ENCODE measurements around the gene RYR1. TPM values are rescaled to one million over a fixed set of nuclear protein-coding genes. Genes with fewer than 3 reads are reported as not detected.

RYR1 gene
- total and polyA plus RNA-seq, 2 of the 8 experiments (the other 6 are each of a cell fraction or from before 2014, with no cell fraction given) = 5.8 to 11.8 TPM

GRCh38 chr19:38571682-38572081 lies 138.2 kb downstream of the RYR1 start:
- no peaks in the 10 kb centered on the region for H3K9me3 ChIP-seq (ENCODE audit: insufficient read depth in 2 of 2, low read depth in 1 of 2, low read length in 1 of 2)
- no peaks in the 10 kb centered on the region for H3K4me1 ChIP-seq (replicated peaks in 1 of 4; ENCODE audit: control insufficient read depth in 3 of 4, insufficient read depth in 4 of 4, low read length in 3 of 4)
- H3K23me2 ChIP-seq (ENCODE audit: low read depth, low read length) = no peaks in the 10 kb centered on the region
- WGBS, 2 experiments (ENCODE audit: extremely low coverage in 1 of 2, insufficient coverage in 1 of 2, insufficient read length in 1 of 2, insufficient replicate concordance in 2 of 2, low coverage in 1 of 2, low lambda C conversion rate in 2 of 2, missing lambda C conversion rate in 1 of 2) = 88% methylated on average over 2 of the region's 2 CpGs; no CpG with 5 or more reads in 1 of the 2 experiments
- H3K14ac ChIP-seq (ENCODE audit: insufficient read length) = no peak overlapping the region
- H4K8ac ChIP-seq (ENCODE audit: extremely low read depth, insufficient read depth, low read length) = no peak overlapping the region
- H3K36me3 ChIP-seq (ENCODE audit: control insufficient read depth in 2 of 4, insufficient read depth in 4 of 4, low read length in 3 of 4) = peaks cover 0 to 2% (median 0%) of the 10 kb centered on the region in 4 experiments; a peak in 3 of 8 replicates
- no peak overlapping the region for H3K4ac ChIP-seq (replicated peaks; ENCODE audit: insufficient read length, low read depth, low read length)
- FAIRE-seq (no peak), DNase-seq (ENCODE audit: low read depth in 1 of 2, low spot score in 2 of 2) (no peak)
- H3K27me3 ChIP-seq (replicated peaks in 1 of 4; ENCODE audit: control insufficient read depth in 3 of 4, extremely low read depth in 1 of 4, insufficient read depth in 3 of 4, low read length in 3 of 4) = no peaks in the 10 kb centered on the region
- no peak overlapping the region for H3K27ac ChIP-seq (ENCODE audit: low read depth, low read length)
- H3K4me3 ChIP-seq (ENCODE audit: extremely low read depth in 1 of 4, insufficient read depth in 2 of 4, low read depth in 3 of 4, low read length in 4 of 4) = no peak overlapping the region
- no peak overlapping the region for H4K5ac ChIP-seq (ENCODE audit: insufficient read length, low read depth, low read length)
- no peak overlapping the region for H2AK5ac ChIP-seq (ENCODE audit: low read depth, low read length)
- H3K9ac ChIP-seq (replicated peaks in 1 of 4; ENCODE audit: extremely low read depth in 1 of 4, low read depth in 3 of 4, low read length in 3 of 4) = no peak overlapping the region
- no peaks in the 10 kb centered on the region for H3K79me2 ChIP-seq (ENCODE audit: control insufficient read depth in 1 of 2, insufficient read depth in 2 of 2, low read length in 2 of 2)
- no peak overlapping the region for H2BK15ac ChIP-seq (ENCODE audit: low read length)
- no peak overlapping the region for H3K4me2 ChIP-seq (ENCODE audit: insufficient read depth in 1 of 2, low read depth in 2 of 2, low read length in 2 of 2)
- H3K79me1 ChIP-seq (ENCODE audit: low read depth, low read length) = no peaks in the 10 kb centered on the region
- no peak overlapping the region for H4K91ac ChIP-seq (replicated peaks; ENCODE audit: insufficient read length, low read length)
- H2BK120ac ChIP-seq (replicated peaks; ENCODE audit: low read depth, low read length) = no peak overlapping the region
- H2BK12ac ChIP-seq (ENCODE audit: low read depth, low read length) = no peak overlapping the region
- H3K18ac ChIP-seq (ENCODE audit: extremely low read depth, low read length) = no peak overlapping the region
- H4K20me1 ChIP-seq (replicated peaks in 1 of 2; ENCODE audit: control insufficient read depth in 1 of 2, insufficient read depth in 2 of 2, low read length in 2 of 2) = peaks cover 0 to 2% of the 10 kb centered on the region in 2 experiments
- no peak overlapping the region for H3K23ac ChIP-seq (ENCODE audit: insufficient read length)
- TF ChIP-seq BACH1 (IDR thresholded peaks at IDR 0.05; ENCODE audit: low read length) = no peak
- H2BK20ac ChIP-seq (ENCODE audit: low read length) = no peak overlapping the region
- H2AFZ ChIP-seq (ENCODE audit: low read length) = no peak overlapping the region
- CTCF ChIA-PET (ENCODE audit: partially characterized antibody) = interaction anchor here (0.6 to 1.0 kb wide), 3 partner anchors 10 to 52 kb away, joined by 3 to 5 read pairs (median 4); no protein-coding TSS in a partner anchor
- no peak overlapping the region for H3K56ac ChIP-seq (replicated peaks; ENCODE audit: insufficient read length, low read depth, low read length)
- POLR2A ChIA-PET (ENCODE audit: partially characterized antibody) = no interaction called here
- no peak overlapping the region for H2BK5ac ChIP-seq (ENCODE audit: low read depth, low read length)
